Subcutaneous adipose tissue (tissue), 4 donors: ENCODE data around the gene NPW. TPM values are rescaled to one million over a fixed set of nuclear protein-coding genes. Genes with fewer than 3 reads are reported as not detected.

Source experiments
- total RNA-seq, 4 donors: library from RNA; depleted of rRNA; stranded (reverse); fragments of >200 nt; gene quantifications; one replicate each; pipeline ENCODE4 v1.1.0, GENCODE V29; 2016
- TF ChIP-seq, protein P1 (sequence below): fragments of 450-650 bp; IDR thresholded peaks from one replicate; pipeline ENCODE4 v1.5.1; 2016; ENCODE audit warnings: low read depth, mild to moderate bottlenecking, control low read depth, antibody characterized with exemption, moderate library complexity

Gene NPW
- total RNA-seq, 4 donors from 2014 or later, result not detected

DNA sequence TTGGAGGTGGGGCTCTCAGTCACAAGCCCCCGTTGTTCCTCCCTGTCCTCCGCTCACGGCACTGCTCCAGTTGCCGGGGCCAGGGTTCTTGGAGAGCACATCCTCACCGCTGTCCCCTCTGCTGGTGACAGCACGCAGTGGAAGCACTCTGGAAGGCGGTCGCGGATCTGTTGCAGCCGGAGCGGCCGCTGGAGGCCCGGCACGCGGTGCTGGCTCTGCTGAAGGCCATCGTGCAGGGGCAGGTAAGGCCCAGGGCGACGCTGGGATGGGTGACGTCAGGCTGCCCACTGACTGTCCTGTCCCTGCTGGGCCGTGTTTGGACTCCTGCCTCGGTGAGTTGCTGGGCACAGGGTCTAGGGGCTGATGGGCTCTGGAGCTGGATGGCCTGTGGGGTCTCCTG lies 33.6 kb downstream of the NPW start:
- TF ChIP-seq, protein P1, sequence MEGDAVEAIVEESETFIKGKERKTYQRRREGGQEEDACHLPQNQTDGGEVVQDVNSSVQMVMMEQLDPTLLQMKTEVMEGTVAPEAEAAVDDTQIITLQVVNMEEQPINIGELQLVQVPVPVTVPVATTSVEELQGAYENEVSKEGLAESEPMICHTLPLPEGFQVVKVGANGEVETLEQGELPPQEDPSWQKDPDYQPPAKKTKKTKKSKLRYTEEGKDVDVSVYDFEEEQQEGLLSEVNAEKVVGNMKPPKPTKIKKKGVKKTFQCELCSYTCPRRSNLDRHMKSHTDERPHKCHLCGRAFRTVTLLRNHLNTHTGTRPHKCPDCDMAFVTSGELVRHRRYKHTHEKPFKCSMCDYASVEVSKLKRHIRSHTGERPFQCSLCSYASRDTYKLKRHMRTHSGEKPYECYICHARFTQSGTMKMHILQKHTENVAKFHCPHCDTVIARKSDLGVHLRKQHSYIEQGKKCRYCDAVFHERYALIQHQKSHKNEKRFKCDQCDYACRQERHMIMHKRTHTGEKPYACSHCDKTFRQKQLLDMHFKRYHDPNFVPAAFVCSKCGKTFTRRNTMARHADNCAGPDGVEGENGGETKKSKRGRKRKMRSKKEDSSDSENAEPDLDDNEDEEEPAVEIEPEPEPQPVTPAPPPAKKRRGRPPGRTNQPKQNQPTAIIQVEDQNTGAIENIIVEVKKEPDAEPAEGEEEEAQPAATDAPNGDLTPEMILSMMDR, result no peak

DNA sequence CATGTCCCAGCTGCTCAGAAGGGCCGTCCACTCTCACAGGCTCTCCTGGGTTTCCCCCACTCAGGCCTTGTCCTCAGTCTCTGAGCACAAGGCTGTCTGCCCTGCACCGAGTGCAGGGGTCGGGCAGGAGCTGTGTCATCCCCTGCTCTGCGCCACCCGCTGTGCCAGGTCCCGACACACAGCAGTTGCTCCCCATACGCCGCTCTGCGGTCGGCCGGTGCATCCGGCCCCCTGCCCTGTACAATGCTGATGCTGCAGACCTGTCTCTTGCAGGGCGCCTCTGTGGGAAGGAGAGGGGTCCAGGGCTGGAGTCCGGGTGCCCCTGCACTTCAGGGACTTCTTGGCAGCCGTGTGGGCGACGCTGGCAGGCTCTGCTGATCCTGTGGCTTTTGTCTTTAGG lies 34.3 kb downstream of the NPW start:
- TF ChIP-seq, protein P1, result no peak

DNA sequence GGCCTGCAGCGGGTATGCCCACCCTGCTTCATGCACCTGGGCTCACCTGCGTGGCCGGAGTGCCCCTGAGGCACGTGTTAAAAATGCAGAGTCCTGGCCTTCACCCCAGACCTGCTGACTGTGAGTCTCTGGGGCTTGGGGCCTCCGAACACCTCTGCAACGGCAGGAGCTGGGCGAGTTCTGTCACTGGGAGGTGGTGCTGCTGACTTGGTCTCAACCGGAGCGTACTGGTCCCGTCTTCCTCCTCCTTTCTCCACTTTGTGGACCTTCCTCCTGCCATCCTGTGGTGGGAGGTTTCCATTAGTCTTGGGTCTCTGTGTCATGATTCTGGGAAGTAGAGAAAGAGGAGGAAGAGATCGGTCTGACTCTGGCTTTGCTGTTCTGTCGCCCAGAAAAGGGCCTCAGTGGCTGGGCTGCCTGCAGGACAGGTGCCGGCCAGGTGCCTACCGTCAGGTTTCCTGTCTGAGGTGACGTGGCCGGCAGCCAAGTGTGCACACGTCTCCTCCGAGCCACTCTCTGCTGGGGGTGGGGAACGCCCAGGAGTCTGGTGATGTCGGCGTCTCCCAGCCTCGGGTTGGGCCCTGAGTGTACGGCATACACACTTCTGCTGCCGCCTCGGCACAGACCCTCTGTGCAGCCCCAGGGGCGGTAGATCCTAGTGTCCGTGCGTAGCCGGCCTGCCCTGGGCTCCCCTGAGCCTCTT lies 35.1 kb downstream of the NPW start:
- TF ChIP-seq, protein P1, result no peak

DNA sequence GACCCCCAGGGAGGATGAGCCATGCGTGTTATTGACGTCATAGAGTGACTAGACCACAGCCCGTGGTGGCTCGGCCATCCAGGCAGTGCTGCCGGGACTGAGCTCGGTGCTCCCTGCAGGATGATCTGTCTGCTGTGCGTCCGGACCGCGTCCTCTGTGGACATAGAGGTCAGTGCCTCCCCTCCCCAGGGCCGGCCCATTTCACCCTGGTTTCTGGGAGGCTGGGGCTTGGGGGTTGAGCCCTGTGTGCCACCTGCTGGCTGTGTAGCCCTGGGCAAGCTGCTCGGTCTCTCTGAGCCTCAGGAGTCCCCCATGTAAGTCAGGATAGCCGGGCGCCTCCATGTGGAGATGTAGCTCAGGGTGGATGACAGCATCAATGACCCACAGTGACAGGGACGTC lies 36.5 kb downstream of the NPW start:
- TF ChIP-seq, protein P1, result no peak

DNA sequence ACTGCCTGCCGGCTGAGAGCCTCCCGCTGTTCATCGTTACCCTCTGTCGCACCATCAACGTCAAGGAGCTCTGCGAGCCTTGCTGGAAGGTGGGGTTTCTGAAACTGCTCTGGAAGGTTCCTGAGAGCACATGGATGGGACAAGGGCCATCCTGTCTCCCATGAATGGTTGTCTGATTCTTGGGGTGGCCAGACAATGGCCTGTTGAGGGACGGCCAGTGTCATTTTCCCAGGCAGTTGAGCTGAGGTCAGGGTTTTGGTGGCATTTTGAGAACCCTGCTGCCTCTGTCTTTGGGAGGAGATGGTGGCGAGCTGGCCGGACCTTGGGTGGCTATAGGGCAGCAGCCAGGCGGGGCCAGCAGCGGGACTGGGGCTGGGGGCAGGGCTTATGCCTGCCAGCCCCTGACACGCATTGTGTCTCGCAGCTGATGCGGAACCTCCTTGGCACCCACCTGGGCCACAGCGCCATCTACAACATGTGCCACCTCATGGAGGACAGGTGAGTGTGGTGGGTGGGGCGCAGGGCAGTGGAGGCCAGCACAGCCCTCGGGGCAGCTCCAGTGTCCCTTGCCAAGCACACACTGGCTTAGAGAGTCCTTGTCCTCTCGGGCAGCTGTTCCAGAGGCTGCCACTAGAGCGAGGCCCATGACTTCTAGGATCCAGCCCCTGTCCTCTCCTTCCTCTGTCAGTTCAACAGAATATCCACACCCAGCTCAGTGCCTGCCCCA lies 37.3 kb downstream of the NPW start:
- TF ChIP-seq, protein P1, result no peak

DNA sequence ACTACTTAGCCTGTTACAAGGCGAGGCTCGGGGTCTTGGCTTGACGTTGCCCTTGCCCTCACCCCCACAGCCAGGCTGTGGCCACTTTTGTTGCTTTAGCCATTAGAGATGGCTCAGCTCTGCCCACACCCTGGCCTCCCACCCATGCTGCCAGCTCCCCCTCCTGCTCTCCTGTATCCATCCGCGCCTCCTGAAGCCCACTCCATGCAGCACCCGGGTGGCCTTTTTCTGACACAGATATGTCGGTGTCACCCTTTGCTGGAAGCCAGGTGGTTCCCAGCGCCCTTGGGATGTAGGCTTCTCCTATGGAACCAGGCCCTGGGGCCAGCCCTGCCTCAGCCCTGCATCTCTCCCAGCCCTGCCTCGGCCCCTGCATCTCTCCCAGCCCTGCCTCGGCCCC lies 37.9 kb downstream of the NPW start:
- TF ChIP-seq, protein P1, result no peak

DNA sequence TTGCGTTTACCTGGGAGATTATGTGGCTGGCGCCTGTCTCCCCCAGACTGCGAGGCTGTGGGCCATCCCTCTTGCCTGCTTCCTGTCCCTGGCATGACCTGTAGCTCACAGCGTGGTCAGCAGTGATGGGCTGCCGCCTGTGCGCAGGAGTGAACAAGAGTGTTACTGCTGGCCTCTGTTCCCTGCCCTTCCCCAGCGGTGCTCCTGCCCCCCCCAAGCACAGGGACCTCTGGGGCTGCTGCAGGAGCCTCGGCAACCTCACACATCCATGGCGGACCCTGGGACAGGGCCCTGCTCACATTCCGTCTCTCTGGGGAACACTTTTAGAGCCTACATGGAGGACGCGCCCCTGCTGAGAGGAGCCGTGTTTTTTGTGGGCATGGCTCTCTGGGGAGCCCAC lies 38.8 kb downstream of the NPW start:
- TF ChIP-seq, protein P1, result no peak
